Sigmoid colon (tissue), 7 donors: Measurements from ENCODE around the gene PDLIM5. TPM values are rescaled to one million over a fixed set of nuclear protein-coding genes. Genes with fewer than 3 reads are reported as not detected.

Source experiments
- DNase-seq: peaks from one replicate; pipeline ENCODE4 v3.0.0-alpha.2; 2019
- H3K27ac ChIP-seq, 4 donors: fragments of 200-600 bp; sonication (generic); one replicate each; pipeline ENCODE4 v1.5.1; 2016 to 2019; ENCODE audit warnings: mild to moderate bottlenecking in 1 of 4
- H3K27me3 ChIP-seq, 3 donors: fragments of 200-600 bp; sonication (generic); one replicate each; pipeline ENCODE4 v1.5.1; 2019; ENCODE audit warnings: mild to moderate bottlenecking in 1 of 3
- H3K36me3 ChIP-seq, 4 donors: fragments of 200-600 bp; sonication (generic); one replicate each; pipeline ENCODE4 v1.5.1; 2016 to 2019
- H3K4me1 ChIP-seq, 4 donors: fragments of 200-600 bp; sonication (generic); one replicate each; pipeline ENCODE4 v1.5.1; 2017 to 2019
- H3K4me3 ChIP-seq, 4 donors: fragments of 200-600 bp; sonication (generic); one replicate each; pipeline ENCODE4 v1.5.1; 2017 to 2019; ENCODE audit warnings: mild to moderate bottlenecking in 2 of 4, moderate library complexity in 1 of 4
- H3K9me3 ChIP-seq, 4 donors: fragments of 200-600 bp in 3 of 4; sonication (generic) in 3 of 4; one replicate each; pipeline versions ENCODE4 v1.5.1 to v1.6.1; 2013 to 2019
- CTCF ChIP-seq, 4 experiments: fragments of 450-650 bp in 3 of 4; fragments of 200-600 bp in 1 of 4; IDR thresholded peaks; one replicate each; pipeline ENCODE4 v1.5.1; 2016 to 2019; ENCODE audit warnings: antibody characterized with exemption in 4 of 4, mild to moderate bottlenecking in 3 of 4, moderate library complexity in 2 of 4
- EP300 ChIP-seq, 4 donors: sonication (generic); formaldehyde crosslinking; IDR thresholded peaks; one replicate each; pipeline ENCODE4 v1.6.1; 2017; ENCODE audit warnings: antibody characterized with exemption in 4 of 4
- POLR2A ChIP-seq, 2 donors: fragments of 450-650 bp; IDR thresholded peaks; one replicate each; pipeline ENCODE4 v1.6.1; 2016; ENCODE audit warnings: antibody characterized with exemption in 2 of 2, mild to moderate bottlenecking in 2 of 2, moderate library complexity in 2 of 2
- POLR2AphosphoS5 ChIP-seq, 4 donors: sonication (generic); formaldehyde crosslinking; IDR thresholded peaks; one replicate each; pipeline ENCODE4 v1.6.1; 2017; ENCODE audit warnings: antibody characterized with exemption in 4 of 4
- WGBS, 2 donors: extraction: QIAGEN DNeasy Blood & Tissue Kit; methylation state at CpG; one replicate each; pipeline ENCODE4 v1.1.7; 2013; 5-methylcytosine and 5-hydroxymethylcytosine counted together
- intact Hi-C: fragments of 100-400 bp; cut with DNase I; formaldehyde crosslinking; loops from one replicate; pipeline ENCODE4 v1.15.1; 2023
- polyA plus RNA-seq, 3 donors: library from polyadenylated mRNA; stranded (reverse); fragments of 200-250 nt; gene quantifications; one replicate each; pipeline ENCODE4 v1.2.3, GENCODE V29; 2013
- total RNA-seq, 4 donors: library from RNA; depleted of rRNA; stranded (reverse); fragments of >200 nt; gene quantifications; one replicate each; pipeline ENCODE4 v1.1.0, GENCODE V29; 2016
- donor health status: healthy with polysubstance abuse.
- donor health status: Bipolar disorder and iron deficiency.
- donor health status: healthy.

The PDLIM5 gene
- total and polyA plus RNA-seq, 7 donors = 31.2 to 221 (median 167) TPM

GRCh38 chr4:94439606-94440005 lies 12.1 kb upstream of the PDLIM5 start:
- no peaks in the 10 kb centered on the region for H3K9me3 ChIP-seq
- H3K4me3 ChIP-seq = no peak overlapping the region
- no peak for TF ChIP-seq POLR2A (IDR thresholded peaks at IDR 0.05)
- TF ChIP-seq EP300 (IDR thresholded peaks at IDR 0.05) = no peak
- no peak for TF ChIP-seq CTCF (IDR thresholded peaks at IDR 0.05)
- no peak for TF ChIP-seq POLR2AphosphoS5 (IDR thresholded peaks at IDR 0.05)
- H3K4me1 ChIP-seq = no peaks in the 10 kb centered on the region
- no peaks in the 10 kb centered on the region for H3K36me3 ChIP-seq
- H3K27ac ChIP-seq = no peak overlapping the region
- no peak for DNase-seq
- intact Hi-C loops = no loop called here
- no peaks in the 10 kb centered on the region for H3K27me3 ChIP-seq
- whole genome bisulfite sequencing, 2 donors = 53 to 78% methylated on average over 2 of the region's 2 CpGs

DNA sequence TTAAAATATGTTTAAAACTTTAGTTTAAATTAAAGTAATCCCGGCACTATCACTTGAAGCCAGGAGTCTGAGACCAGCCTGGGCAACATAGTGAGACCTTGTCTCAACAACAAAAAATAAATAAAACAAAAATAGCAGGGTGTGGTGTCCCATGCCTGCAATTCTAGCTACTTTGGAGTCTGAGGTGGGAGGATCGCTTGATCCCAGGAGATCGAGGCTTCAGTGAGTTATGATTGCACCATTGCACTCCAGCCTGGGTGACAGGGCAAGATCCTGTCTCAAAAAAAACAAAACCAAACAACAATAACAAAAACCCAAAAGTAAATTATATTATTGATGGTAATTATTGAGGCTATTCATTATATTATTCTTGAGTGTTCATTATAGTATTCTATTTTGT lies 9.9 kb upstream of the PDLIM5 start:
- H3K4me3 ChIP-seq = no peak overlapping the region
- no peak overlapping the region for H3K27ac ChIP-seq
- no peaks in the 10 kb centered on the region for H3K9me3 ChIP-seq
- DNase-seq = no peak
- intact Hi-C loops = no loop called here
- H3K4me1 ChIP-seq = no peaks in the 10 kb centered on the region
- WGBS, 2 donors = 73 to 83% methylated on average over 3 of the region's 3 CpGs
- H3K27me3 ChIP-seq = no peaks in the 10 kb centered on the region
- TF ChIP-seq POLR2AphosphoS5 (IDR thresholded peaks at IDR 0.05) (no peak), CTCF (IDR thresholded peaks at IDR 0.05) (no peak), POLR2A (IDR thresholded peaks at IDR 0.05) (no peak), EP300 (IDR thresholded peaks at IDR 0.05) (no peak)
- no peaks in the 10 kb centered on the region for H3K36me3 ChIP-seq

GRCh38 chr4:94442251-94442650 lies 9.5 kb upstream of the PDLIM5 start:
- H3K4me3 ChIP-seq = no peak overlapping the region
- TF ChIP-seq CTCF (IDR thresholded peaks at IDR 0.05) = no peak
- no peak for TF ChIP-seq POLR2AphosphoS5 (IDR thresholded peaks at IDR 0.05)
- no peak for TF ChIP-seq POLR2A (IDR thresholded peaks at IDR 0.05)
- TF ChIP-seq EP300 (IDR thresholded peaks at IDR 0.05) = no peak
- no peaks in the 10 kb centered on the region for H3K9me3 ChIP-seq
- H3K36me3 ChIP-seq = no peaks in the 10 kb centered on the region
- DNase-seq = no peak
- no peaks in the 10 kb centered on the region for H3K27me3 ChIP-seq
- intact Hi-C loops = no loop called here
- no peaks in the 10 kb centered on the region for H3K4me1 ChIP-seq
- 95 to 96% methylated on average over 1 of the region's 1 CpG for WGBS, 2 donors
- no peak overlapping the region for H3K27ac ChIP-seq

DNA sequence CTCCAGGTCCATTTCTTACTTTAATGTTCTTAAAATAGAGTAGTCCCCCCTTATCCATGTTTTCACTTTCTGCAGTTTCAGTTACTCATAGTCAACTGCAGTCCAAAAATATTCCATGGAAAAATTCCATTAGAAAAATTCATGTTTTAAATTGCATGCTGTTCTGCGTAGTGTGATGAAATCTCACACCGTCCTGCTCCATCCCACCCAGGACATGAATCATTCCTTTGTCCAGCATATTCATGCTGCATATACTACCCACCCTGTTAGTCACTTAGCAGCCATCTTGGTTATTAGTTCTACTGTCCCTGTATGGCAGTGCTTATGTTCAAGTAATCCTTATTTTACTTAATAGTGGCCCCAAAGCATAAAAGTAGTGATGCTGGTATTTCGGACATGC lies 5.4 kb upstream of the PDLIM5 start:
- WGBS, 2 donors = 91 to 92% methylated on average over 3 of the region's 3 CpGs
- Histone ChIP-seq H3K4me1 (peaks cover 0 to 7% (median 2%) of the 10 kb centered on the region in 4 donors), H3K27ac (no peak overlapping the region), H3K27me3 (no peaks in the 10 kb centered on the region), H3K36me3 (no peaks in the 10 kb centered on the region), H3K9me3 (no peaks in the 10 kb centered on the region), H3K4me3 (no peak overlapping the region)
- no peak for DNase-seq
- TF ChIP-seq EP300 (IDR thresholded peaks at IDR 0.05) = no peak
- no peak for TF ChIP-seq POLR2A (IDR thresholded peaks at IDR 0.05)
- TF ChIP-seq POLR2AphosphoS5 (IDR thresholded peaks at IDR 0.05) = no peak
- TF ChIP-seq CTCF (IDR thresholded peaks at IDR 0.05) = no peak
- intact Hi-C loops = no loop called here

DNA sequence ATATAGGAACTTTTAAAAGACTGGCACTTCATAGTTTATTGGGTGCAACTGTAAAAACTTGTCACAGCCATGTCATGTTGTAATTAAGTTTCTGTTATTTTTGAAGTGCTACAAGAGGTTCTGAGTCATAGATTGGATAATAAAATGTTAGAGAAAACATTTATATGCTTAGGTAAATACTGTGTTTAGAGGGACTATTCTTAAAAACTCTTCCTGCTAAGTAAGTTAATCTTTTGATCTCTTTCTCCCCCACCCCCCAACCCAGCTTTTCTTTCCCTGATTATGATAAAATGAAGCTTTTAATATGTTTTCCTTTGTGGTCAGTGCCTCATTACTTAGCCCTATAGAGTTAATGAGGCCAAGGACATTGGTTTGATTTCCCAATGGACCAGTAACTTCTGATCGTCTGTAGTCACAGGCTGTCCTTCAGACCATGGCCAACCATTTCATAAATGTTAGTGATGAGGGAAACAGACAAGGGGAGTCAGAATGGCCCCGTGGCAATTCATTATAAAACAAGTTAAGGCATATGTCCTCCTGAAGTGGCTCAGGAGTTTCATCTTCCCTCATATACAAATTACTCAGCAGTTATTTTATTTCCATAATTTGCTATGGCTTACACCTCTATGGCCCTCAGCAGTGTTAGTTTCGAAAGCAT lies 3.9 kb upstream of the PDLIM5 start:
- intact Hi-C loops = no loop called here
- no peak overlapping the region for H3K27ac ChIP-seq
- no peak overlapping the region for H3K4me3 ChIP-seq
- TF ChIP-seq EP300 (IDR thresholded peaks at IDR 0.05) (no peak), CTCF (IDR thresholded peaks at IDR 0.05) (no peak), POLR2A (IDR thresholded peaks at IDR 0.05) (no peak), POLR2AphosphoS5 (IDR thresholded peaks at IDR 0.05) (no peak)
- H3K27me3 ChIP-seq = no peaks in the 10 kb centered on the region
- no peaks in the 10 kb centered on the region for H3K9me3 ChIP-seq
- 80 to 85% methylated on average over 3 of the region's 3 CpGs for WGBS, 2 donors
- no peaks in the 10 kb centered on the region for H3K36me3 ChIP-seq
- H3K4me1 ChIP-seq = peaks cover 0 to 7% (median 2%) of the 10 kb centered on the region in 4 donors
- no peak for DNase-seq
